HepG2 (cell line): ENCODE results near the gene TPX2. TPM values are rescaled to one million over a fixed set of nuclear protein-coding genes. Genes with fewer than 3 reads are reported as not detected.

Source experiments
- CENPX ChIP-seq: sonication (generic); formaldehyde crosslinking; IDR thresholded peaks from 2 replicates; pipeline ENCODE4 v1.9.0; 2021; ENCODE audit warnings: mild to moderate bottlenecking, missing genetic modification reagents, moderate library complexity
- FOXO4 ChIP-seq: sonication (generic); formaldehyde crosslinking; conservative IDR thresholded peaks from 2 replicates; pipeline ENCODE4 v1.8.1; 2023; ENCODE audit warnings: missing genetic modification reagents
- GPN1 ChIP-seq: sonication (generic); formaldehyde crosslinking; IDR thresholded peaks from 2 replicates; pipeline ENCODE4 v1.5.1; 2020; ENCODE audit warnings: missing genetic modification reagents, borderline replicate concordance
- HMGXB4 ChIP-seq, 2 experiments: sonication (generic) in 1 of 2; formaldehyde crosslinking in 1 of 2; IDR thresholded peaks; 2 replicates each; pipeline versions ENCODE4 v1.4.0 to v1.6.1; 2018 to 2020; ENCODE audit warnings: missing genetic modification reagents in 2 of 2, borderline replicate concordance in 1 of 2, low read depth in 1 of 2, mild to moderate bottlenecking in 1 of 2, missing biosample characterization in 1 of 2
- MEIS2 ChIP-seq: sonication (generic); formaldehyde crosslinking; IDR thresholded peaks from 2 replicates; pipeline ENCODE4 v1.9.0; 2021; ENCODE audit warnings: mild to moderate bottlenecking, missing genetic modification reagents
- MIER3 ChIP-seq: IDR thresholded peaks from 2 replicates; pipeline ENCODE4 v1.6.1; 2016; ENCODE audit warnings: missing compliant biosample characterization, borderline replicate concordance
- MTF2 ChIP-seq: sonication (generic); formaldehyde crosslinking; IDR thresholded peaks from 2 replicates; pipeline ENCODE4 v1.5.0; 2020; ENCODE audit warnings: missing genetic modification reagents, borderline replicate concordance
- MYNN ChIP-seq: sonication (generic); formaldehyde crosslinking; IDR thresholded peaks from 2 replicates; pipeline ENCODE4 v1.4.0; 2020; ENCODE audit warnings: mild to moderate bottlenecking, low read depth, missing genetic modification reagents
- PLRG1 ChIP-seq: fragments of 450-650 bp; conservative IDR thresholded peaks from 2 replicates; pipeline ENCODE4 v1.6.1; 2016
- POLR2A ChIP-seq, 2 experiments: IDR thresholded peaks; 2 replicates each; pipeline ENCODE4 v1.6.1; 2011; ENCODE audit warnings: low read depth in 2 of 2, low read length in 2 of 2, mild to moderate bottlenecking in 1 of 2, moderate library complexity in 1 of 2; ENCODE audit not compliant: insufficient read depth in 1 of 2
- SMC3 ChIP-seq: IDR thresholded peaks from 2 replicates; pipeline ENCODE4 v1.6.1; 2011; ENCODE audit warnings: low read length, improper control_type of control experiment
- SNRNP70 ChIP-seq: fragments of 200-400 bp; formaldehyde crosslinking; IDR thresholded peaks from 2 replicates; pipeline ENCODE4 v1.6.1; 2017; ENCODE audit warnings: mild to moderate bottlenecking, low read depth, low read length, moderate library complexity
- SOX6 ChIP-seq, 2 experiments: fragments of 450-650 bp in 1 of 2; sonication (generic) in 1 of 2; formaldehyde crosslinking in 1 of 2; IDR thresholded peaks; 2 replicates each; pipeline versions ENCODE4 v1.4.0 to v1.6.1; 2017 to 2020; ENCODE audit warnings: antibody characterized with exemption in 1 of 2, mild to moderate bottlenecking in 1 of 2, missing genetic modification reagents in 1 of 2
- THYN1 ChIP-seq: sonication (generic); formaldehyde crosslinking; IDR thresholded peaks from 2 replicates; pipeline ENCODE4 v1.8.1; 2023; ENCODE audit warnings: low read depth, mild to moderate bottlenecking, moderate library complexity, missing genetic modification reagents, borderline replicate concordance
- U2AF2 ChIP-seq: fragments of 200-400 bp; formaldehyde crosslinking; IDR thresholded peaks from 2 replicates; pipeline ENCODE4 v1.6.1; 2017; ENCODE audit warnings: low read depth, mild to moderate bottlenecking, low read length
- ZFYVE20 ChIP-seq: sonication (generic); formaldehyde crosslinking; IDR thresholded peaks from 2 replicates; pipeline ENCODE4 v1.8.0; 2023; ENCODE audit warnings: low read depth, mild to moderate bottlenecking, moderate library complexity, missing genetic modification reagents, borderline replicate concordance
- ZNF180 ChIP-seq: sonication (generic); formaldehyde crosslinking; IDR thresholded peaks from 2 replicates; pipeline ENCODE4 v1.4.0; 2020; ENCODE audit warnings: low read depth, missing genetic modification reagents, borderline replicate concordance
- ZNF234 ChIP-seq: sonication (generic); formaldehyde crosslinking; conservative IDR thresholded peaks from 2 replicates; pipeline ENCODE4 v1.5.1; 2020; ENCODE audit warnings: mild to moderate bottlenecking, missing genetic modification reagents
- ZNF556 ChIP-seq: sonication (generic); formaldehyde crosslinking; IDR thresholded peaks from 2 replicates; pipeline ENCODE4 v1.4.0; 2020; ENCODE audit warnings: mild to moderate bottlenecking, missing genetic modification reagents, borderline replicate concordance
- ZNF614 ChIP-seq: IDR thresholded peaks from 2 replicates; pipeline ENCODE4 v1.6.1; 2018; ENCODE audit warnings: missing biosample characterization, missing genetic modification reagents, inconsistent platforms, borderline replicate concordance
- ZNF781 ChIP-seq: sonication (generic); formaldehyde crosslinking; IDR thresholded peaks from 2 replicates; pipeline ENCODE4 v1.5.1; 2020; ENCODE audit warnings: borderline replicate concordance, mild to moderate bottlenecking, missing genetic modification reagents; ENCODE audit errors: not compliant biosample characterization
- ZUFSP ChIP-seq: sonication (generic); formaldehyde crosslinking; IDR thresholded peaks from 2 replicates; pipeline ENCODE4 v1.9.0; 2021; ENCODE audit warnings: missing genetic modification reagents, mild to moderate bottlenecking, borderline replicate concordance
- polyA plus RNA-seq, 8 experiments: library from polyadenylated mRNA; depleted of rRNA in 3 of 8; stranded (reverse) in 7 of 8; unstranded in 1 of 8; fragments of >200 nt; fragmentation: Illumina TruSeq in 4 of 8; extraction: Trizol in 4 of 8; gene quantifications; 2 replicates each; pipeline versions ENCODE4 v1.2.1 to v1.2.3, GENCODE V29; 2011 to 2016; ENCODE audit warnings: low read depth in 4 of 8, missing spikeins in 1 of 8, mixed read lengths in 1 of 8; ENCODE audit not compliant: insufficient read depth in 1 of 8
- total RNA-seq, 5 experiments: library from RNA; depleted of rRNA; stranded (reverse); fragments of >200 nt; fragmentation: Illumina TruSeq; extraction: Trizol; gene quantifications; 2 replicates each; pipeline ENCODE4 v1.2.3, GENCODE V29; 2016; ENCODE audit warnings: low read depth in 1 of 5
- TF ChIP-seq, protein P1 (sequence below): sonication (generic); formaldehyde crosslinking; IDR thresholded peaks from 2 replicates; pipeline ENCODE4 v1.8.0; 2023; ENCODE audit warnings: mild to moderate bottlenecking, missing genetic modification reagents

The TPX2 gene
- total and polyA plus RNA-seq, 2 of the 13 experiments (the other 11 are each of a cell fraction or from before 2014, with no cell fraction given), result 34.3 to 124 TPM

DNA sequence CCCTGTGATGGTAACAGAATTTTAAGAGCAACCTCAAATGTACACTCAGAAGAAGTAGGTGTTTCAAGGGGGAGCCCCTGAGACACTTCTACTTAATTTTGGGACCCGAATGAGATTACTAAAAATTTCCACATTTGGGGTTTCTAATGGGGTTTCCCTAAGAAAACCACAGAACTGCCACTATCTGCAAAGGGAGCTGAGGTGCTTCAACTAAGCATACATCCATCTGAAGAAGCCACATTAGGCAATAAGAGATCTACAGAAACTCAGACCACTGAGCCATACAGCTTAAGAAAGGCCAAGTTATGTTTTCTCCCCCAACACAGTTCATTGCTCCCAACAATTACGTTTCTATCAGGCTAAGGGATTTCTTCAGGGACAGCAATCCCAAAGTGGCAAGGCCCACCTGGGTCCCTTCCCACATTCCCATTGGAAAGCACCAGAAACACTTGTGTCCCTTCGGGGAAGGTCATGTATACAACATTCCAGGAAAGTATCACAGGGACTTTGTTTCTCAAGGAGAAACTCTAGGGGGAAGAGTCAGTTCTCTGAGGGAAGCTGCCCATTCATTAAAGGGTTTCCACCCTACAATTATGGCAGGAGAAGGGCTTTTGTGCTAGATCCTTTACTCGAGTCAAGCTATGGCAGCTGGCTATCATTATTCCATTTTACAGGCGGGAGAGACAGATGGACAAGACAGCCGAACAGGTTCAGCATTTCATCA lies 21.4 kb upstream of the TPX2 start (continued):
- TF ChIP-seq HMGXB4 (CRISPR knock-in tag; IDR thresholded peaks at IDR 0.05; ENCODE audit: borderline replicate concordance in 1 of 2, low read depth in 1 of 2) (no peak), ZNF180 (CRISPR knock-in tag) (no peak), SMC3 (peak; percentile 1; the same call in 1 of the 2 replicates), ZNF614 (CRISPR knock-in tag) (0 out of 2 replicates have a peak, but pooled peaks have one; percentile 26), ZNF781 (CRISPR knock-in tag) (no peak), GPN1 (no peak), U2AF2 (no peak), FOXO4 (CRISPR knock-in tag) (no peak), ZNF556 (CRISPR knock-in tag) (no peak), SNRNP70 (no peak), ZFYVE20 (no peak), MEIS2 (no peak), ZUFSP (no peak), CENPX (no peak), ZNF234 (CRISPR knock-in tag) (no peak), MTF2 (CRISPR knock-in tag) (no peak), THYN1 (0 out of 2 replicates have a peak, but pooled peaks have one; percentile 63), MYNN (no peak), MIER3 (CRISPR knock-in tag) (no peak), POLR2A (IDR thresholded peaks at IDR 0.05; ENCODE audit: insufficient read depth in 1 of 2, low read depth in 2 of 2, low read length in 2 of 2) (peak in 1 of 2 experiments; percentile 35; a peak in 1 of 4 replicates), PLRG1 (no peak), SOX6 (IDR thresholded peaks at IDR 0.05) (no peak), SOX6 (CRISPR knock-in tag; IDR thresholded peaks at IDR 0.05) (no peak)
- TF ChIP-seq, protein P1, sequence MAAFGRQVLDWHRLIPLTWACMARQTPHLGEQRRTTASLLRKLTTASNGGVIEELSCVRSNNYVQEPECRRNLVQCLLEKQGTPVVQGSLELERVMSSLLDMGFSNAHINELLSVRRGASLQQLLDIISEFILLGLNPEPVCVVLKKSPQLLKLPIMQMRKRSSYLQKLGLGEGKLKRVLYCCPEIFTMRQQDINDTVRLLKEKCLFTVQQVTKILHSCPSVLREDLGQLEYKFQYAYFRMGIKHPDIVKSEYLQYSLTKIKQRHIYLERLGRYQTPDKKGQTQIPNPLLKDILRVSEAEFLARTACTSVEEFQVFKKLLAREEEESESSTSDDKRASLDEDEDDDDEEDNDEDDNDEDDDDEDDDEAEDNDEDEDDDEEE (CRISPR knock-in tag), result 0 out of 2 replicates have a peak, but pooled peaks have one; percentile 23
